Activated CD4-positive, alpha-beta T cell treated with anti-CD3 and anti-CD28 coated beads for 1 hour (primary cell): ENCODE results near the gene LYZL2.

Experiments used
- DNase-seq: peaks from one replicate; pipeline ENCODE4 v3.0.0-alpha.2; 2020

Gene LYZL2

DNA sequence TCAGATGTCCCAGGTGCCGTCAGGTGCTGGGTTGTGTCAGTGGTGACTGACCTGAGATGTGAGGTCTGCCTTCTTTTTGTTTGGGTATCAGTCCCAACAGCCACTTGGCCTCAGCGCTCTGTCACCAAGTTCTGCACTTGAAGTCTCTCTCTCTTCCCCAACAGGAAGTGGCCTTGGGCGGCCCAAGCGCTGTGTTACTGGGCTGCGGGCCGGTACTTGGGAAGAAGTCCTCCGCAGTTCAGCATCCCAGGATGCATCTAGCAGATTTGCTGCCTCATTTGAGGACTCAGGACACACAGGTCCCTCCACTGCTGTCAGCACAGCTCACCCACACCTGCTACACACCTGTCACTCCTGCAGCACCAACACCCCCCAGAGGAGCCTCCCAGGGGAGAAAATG is 40.1 kb downstream of the LYZL2 start:
- DNase-seq: no peak

DNA sequence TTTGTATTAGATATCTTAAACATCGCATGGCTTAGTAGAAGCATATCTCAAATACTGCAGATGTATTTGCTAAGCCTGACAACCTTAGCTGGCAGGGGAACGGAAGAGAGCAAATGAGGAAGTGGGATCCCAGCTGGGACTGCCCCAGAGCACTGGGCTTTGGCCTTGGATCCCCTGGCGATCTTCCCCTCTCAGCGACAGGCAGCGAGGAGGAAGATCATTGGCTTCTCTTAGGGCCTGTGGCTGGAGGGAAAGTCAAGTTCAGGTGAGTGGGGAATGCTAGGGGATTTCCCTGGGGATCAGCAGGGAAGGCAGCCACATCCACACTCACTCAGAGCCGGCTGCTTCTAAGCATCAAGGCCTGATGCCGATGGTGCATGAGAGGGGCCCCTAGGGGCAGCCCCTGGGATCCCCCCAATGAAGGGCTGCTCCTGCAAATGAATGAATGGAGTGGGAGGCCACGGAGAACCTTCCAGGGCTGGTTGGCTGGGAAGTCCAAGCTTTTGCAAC is 42.0 kb downstream of the LYZL2 start:
- DNase-seq: no peak

DNA sequence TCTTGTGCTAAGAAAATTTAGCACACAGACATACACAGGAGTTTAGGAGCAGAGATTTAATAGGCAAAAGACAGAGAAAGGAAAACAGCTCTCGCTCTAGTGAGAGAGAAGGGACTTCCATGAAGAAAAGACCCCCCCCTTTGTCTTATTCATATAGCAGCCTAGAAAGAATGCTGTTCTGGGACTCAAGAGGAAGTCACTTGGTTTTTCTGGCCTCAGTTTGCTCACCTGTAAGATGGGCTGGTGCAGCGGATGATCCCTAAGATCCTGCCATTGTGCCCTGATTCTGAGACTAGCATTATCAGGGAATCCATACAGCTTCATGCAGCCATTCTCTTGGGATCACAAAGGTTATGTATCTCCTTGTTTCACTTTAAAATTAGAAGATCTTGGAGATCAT is 42.7 kb downstream of the LYZL2 start:
- DNase-seq: no peak

DNA sequence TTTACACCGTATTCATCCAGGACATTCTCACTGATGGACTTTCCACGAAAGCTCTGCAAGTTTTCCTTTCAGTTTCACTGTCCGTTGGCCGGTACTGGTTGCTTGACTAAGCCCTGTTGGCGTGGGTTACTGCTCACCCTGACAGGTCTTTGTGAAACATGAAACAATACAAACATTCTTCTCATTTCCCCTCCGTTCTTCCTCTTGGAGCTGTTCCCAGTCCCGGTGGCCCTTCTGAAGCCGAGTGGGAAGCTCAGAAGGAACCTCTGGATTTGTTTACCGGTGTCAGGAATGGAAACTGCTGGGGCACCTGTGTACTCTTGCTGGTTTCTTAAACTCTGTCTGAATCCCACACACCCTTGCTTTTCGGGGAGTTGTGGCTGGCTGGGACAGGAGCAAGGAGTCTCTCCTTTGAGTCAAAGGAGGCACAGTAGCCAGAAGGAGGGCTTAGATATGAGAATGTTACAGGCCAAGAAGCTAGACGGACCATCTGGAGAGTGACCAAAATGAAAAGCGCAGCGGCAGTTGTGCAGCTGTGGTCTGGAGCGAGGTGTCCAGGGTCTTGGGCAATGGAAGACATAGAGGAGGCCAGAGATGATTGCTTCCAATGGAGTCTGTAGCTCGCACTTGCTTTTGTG is 45.7 kb downstream of the LYZL2 start:
- no peak for DNase-seq

DNA sequence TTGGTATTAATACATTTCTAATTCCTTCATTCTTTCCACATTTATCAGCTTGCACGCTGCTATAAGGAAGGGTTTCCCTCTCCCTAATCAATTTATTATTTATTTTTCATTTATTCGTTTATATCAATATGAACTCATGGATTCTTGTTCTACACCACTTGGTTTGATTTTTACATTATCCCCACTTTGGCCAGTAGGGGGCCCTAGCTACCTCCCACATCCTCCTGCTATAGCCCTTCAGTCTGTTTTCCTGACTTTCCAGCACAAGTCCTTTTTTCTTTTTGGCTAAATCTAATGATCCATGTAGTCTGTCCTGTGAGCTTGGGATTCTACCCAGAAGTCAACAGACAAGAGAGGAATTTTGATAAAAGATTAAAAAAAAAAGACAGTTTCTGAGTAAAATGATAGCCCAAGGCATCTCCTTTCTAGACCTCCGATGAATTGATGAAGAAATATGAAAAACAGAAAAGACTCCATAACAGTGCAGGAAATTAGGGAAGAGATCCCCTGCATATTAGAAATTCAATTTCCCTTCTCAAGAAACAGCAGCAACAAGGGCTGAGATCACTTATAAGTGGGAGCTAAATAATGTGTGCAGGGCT is 47.7 kb downstream of the LYZL2 start:
- no peak for DNase-seq

DNA sequence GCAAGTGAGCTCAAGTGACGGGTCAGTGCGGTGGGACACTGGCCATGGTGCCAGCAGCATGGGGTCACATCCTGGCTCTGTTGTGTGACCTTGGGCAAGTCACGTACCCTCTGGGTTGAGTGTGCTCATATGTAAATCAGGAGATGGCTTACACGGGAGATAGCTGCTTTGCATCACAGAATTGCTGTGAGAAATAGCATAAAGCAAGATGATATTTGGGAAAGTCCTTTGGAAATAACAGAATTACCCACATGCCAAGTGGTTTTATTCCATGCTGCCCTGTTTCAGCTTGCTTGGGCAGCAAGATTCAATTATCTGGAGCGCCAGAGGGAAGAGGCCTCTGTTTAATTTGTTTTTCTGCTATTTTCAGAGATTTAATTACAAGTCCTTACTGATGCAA is 48.9 kb downstream of the LYZL2 start:
- DNase-seq: no peak

DNA sequence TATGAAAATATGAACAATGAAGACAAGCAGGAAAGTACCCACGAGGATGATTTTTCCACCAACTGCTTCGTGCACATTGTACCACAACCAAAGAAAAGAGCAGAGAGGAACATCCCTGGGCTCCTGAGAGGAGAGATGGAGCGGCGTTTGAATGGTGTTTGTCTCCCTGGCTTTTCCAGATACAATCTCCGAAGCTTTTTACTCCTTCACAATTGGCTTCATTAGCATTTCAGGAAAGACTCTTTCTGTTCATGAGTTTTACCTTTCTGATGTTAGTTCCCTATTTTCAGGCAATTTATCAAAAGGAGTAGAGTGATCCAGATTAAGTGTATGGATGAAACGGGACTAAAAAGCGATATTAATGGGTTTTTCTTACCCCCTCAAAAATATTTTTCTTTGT is 49.3 kb downstream of the LYZL2 start:
- no peak for DNase-seq

DNA sequence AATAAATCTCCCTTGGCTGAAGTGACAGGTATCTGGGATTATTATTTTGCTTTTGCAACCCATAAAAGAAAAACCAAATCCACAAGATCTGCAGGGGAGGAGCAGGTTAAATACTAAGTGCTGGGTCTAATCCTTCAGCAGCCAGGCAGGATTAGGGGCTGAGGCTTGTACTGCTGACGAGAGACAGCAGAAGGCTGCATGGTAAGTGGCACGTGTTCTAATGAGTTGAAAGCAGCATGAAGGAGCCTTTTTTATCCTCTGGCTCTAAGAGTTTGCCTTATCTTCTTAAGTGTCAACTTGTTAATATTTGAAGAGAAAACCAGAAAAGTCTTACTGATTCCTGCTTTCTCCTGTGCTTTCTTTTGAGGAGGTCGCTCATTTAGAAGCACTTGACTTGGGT is 50.0 kb downstream of the LYZL2 start:
- DNase-seq: no peak

DNA sequence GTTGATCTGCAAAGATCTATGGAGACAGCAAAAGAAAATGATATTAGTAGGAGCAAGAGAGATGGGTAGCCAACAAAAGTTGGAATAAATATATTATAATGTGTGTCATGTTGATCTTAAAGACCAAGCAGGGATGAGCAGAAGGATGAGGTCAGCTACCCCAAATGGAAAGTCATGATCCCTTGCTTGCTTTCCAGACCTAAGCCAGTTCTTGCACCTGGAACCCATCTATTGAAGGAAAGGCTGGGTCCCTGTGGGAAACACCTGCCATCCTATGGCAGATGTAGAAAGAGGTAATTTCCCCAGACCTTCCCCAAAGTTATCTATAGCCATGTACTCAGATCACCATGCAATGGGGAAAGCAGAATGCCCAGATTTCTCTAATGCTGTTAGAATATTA is 52.5 kb downstream of the LYZL2 start:
- DNase-seq: no peak

DNA sequence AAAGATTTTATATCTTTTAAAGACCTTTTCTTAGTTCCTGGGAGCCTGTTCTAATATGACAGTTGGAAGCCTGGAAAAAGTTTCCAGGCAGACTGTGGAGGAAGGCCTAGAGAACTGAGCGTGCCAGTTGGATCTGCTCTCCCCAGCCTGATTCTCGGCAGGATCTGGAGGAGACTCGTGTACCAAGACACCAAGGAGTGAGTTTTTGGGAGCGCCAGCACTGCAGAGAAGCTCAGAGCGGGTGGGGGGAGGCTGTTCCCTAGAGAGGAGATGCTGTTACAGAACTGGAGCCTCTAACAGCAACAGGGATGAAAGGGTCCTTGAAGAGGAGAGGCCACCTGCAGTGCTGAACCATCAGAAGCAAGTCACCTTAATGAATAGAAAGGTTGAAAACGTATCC is 52.9 kb downstream of the LYZL2 start:
- DNase-seq: no peak

DNA sequence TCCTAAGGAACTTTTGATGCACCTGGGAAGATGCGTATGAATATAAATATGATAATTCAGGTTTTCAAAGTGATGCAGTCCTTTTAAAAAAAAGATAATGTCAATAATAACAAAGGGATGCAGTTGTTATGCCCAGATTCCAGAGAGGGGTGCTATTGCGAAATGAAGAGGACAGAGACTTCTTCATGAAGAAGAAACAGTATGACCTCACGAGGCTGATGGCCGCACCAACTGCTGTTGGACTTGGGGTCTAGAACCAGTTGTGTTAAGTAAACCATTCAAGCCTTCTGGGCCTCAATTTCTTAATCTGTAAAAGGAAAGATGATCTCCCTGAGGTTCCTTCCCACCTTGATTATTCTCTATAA is 55.1 kb downstream of the LYZL2 start:
- DNase-seq: no peak

DNA sequence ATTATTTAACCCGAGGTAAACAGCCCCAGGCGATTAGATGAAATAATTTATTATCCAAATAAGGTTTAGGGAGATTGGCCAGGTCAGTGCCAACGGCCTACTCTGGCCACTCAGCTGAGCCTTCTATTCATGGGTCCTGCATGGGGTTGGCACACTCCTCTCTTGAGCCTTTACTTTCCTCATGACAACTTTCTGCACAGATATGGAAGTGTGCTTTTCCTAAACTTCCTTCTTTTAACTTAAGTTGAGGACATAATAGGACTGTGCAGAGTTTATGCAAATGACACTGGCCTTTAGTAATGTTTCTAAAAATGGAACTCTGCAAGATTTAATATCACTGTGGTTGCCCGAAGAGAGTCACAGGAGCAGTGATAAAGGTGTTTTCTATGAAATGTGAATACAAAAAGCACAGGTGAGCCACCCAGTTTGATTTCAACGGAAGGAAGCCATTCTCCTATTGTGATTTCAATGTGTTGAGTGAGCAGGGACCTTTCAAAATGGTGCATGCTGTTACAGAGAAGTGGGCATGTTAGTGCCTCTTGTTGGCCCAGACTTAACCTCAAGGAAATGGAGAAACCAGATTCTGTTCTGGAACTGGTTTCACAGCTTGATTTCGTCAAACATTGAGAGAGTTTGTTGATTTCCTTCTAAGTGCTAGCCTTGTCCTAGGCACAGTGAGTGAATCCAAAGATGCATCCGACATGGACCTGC is 55.7 kb downstream of the LYZL2 start:
- DNase-seq: no peak

DNA sequence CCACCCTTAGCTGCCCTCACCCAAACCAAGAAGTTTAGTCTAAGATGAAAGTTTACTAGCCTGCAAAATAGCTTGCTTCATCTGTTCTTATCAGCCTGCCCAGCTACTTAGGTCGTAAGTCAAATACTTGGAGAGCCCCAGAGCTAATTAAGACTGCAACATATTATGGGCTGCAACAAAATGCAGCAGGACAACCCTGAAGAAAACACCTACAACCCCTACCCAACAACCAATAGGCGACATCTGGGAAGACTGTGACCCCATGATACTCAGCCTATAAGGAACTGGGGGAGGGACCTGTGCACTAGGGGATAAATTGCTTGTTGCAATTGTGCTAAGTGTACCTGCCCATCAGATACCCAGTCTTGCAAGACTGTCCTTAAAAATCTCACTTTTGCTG is 64.1 kb downstream of the LYZL2 start:
- no peak for DNase-seq

DNA sequence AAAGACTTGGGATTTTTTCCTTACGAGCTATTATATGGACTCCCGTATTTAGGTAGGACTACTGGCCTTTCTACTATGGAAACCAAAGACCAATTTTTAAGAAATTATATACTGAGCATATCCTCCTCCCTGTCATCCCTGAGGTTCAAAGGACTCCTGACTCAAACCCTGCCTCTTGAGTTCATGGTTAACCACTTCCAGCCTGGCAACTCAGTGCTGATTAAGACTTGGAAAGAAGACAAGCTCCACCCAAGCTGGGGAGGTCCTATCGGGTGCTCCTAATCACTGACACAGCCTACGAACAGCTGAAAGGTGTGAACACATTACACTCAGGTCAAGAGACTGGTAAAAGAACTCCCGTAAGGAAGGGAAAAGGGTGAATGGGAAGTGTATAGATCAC is 66.8 kb downstream of the LYZL2 start:
- DNase-seq: no peak
